HG02981 (cell line): ENCODE data around the gene ADPGK.

Experiments
- ATAC-seq: cut with Tn5 transposase; IDR thresholded peaks from one replicate; pipeline ENCODE4 v1.9.1; 2021; ENCODE audit warnings: mild to moderate bottlenecking, moderate library complexity; ENCODE audit not compliant: unreplicated experiment

ADPGK gene

DNA sequence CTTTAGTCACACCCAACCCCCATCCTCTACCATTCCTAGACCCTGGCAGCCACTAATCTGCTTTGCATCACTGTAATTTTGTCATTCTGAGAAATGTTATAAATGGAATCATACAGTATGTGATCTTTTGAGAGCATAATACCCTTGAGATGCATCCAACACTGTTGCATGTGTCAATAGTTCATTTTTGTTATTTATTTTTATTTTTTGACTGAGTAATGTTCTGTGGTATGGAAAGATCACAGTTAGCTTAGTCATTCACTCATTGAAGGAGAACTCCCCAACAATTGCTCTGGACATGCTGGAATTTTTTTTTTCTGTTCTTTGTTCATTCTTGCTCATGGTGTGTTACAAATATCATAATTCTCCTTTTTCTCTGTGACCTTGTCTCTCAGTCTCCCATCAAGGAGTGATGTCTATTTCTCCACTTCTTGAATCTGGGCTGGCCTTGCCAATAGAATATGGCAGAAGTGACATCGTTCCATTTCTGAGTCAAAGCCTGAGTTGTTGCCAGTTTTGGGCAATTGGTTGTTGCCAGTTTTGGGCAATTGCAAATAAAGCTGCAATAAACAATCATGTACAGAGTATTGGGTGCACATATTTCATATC lies 6.8 kb upstream of the ADPGK start:
- no peak for ATAC-seq

DNA sequence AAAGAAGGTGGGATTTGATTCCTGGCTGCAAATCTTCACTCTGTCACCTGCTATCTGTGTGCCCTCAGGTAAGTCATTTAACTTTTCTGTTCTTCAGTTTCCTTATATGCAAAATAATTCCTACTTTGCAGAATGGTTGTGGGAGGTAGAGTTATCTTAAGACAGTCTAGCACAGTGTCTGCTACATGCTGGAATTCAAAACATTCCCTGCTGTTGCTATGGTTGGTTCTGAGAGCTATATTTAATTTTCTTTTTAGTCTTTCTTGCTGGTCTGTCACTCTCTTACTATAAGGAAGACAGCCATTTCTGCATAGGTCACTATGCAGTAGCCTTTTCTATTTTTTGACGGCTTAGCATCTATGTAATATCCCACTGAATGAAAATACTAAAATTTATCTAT lies 4.0 kb upstream of the ADPGK start:
- ATAC-seq = no peak

DNA sequence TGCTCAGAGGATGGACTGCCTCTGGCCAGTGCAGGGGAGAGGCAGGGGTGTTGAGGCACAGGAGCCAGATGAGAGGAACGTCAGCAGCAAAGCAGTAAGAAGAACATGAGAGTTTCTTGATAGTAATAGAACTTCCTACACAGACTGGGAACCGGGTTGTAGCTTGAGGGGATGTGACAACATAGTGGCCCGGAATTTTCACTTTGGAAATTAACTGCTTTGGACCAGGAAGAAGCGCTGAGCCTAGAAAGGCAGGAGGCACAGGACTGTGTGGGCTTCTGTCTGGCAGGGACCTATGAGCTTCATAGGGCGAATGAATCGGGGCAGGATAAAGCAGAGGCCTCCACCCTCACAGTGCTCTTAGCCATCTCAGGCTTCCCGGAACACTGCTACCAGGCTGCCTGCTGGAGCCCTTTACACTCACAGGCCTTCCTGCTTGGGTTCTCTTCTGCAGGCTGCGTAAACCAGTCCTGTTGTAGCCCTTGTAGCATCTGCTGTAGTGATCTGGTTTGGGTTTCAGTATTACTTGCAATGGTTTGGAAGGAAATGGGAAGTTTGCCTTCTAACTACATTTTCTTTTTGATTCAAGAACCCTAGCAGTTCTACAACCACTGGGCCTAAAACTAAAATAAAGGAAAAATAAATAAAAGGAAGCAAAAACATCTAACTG lies 3.3 kb upstream of the ADPGK start:
- ATAC-seq = no peak

DNA sequence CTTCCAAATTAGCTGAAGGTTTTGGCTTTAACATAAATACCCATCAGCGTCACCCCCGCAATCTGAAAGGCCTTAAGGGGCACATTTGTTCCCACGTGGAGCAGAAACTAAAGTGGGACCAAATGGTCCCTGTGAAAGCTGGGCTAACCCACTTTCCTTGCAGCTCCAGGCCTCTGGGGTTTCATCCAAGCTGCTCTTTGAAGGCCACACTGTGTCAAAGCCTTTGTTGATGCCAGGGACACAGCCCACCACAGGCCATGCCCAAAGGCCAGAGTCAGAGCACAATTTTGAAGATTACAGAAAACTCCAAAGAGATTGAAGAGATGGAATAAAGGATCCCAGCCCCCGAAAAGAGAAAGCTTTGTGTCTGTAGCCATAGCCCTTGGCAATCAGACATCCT lies 2.7 kb upstream of the ADPGK start:
- no peak for ATAC-seq

DNA sequence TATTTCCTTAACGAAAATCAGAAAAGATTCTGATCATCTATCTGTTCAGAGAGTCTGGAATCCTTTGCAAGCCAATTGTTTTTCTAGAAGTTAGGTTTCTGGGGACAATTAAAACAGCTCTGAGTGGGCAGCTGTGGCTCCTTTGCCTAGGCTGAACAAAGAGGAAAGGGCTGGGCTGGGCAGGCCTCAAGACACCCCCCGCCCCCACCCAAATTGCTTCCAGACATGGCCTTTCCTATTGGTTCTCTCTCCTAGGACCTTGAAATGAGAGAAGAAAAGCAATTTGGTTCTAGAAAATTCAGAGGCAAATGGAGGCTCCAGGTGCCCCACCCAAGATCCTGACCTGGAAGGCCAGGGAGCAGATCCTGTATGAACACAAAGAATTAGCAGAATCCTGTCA lies 2.3 kb upstream of the ADPGK start:
- no peak for ATAC-seq

DNA sequence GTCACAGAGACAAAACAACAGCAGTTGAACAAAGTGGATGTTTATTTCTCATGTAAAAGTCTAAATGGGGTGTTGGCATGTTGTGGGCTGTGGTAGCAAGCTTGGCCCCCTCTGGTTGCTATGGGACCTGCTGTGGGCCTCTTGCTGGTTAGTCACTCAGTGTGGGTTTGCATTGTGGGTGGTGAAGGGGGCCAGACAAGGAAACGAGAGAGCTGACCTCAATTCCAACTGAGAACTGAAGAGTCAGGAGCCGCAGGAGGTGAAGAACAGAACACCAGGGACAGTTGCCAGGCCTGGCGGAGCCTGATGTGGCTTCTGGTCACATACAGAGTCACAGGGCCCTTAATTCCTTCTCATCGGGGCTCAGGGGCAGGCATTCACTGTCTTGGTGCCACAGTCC lies 1.9 kb upstream of the ADPGK start:
- no peak for ATAC-seq

DNA sequence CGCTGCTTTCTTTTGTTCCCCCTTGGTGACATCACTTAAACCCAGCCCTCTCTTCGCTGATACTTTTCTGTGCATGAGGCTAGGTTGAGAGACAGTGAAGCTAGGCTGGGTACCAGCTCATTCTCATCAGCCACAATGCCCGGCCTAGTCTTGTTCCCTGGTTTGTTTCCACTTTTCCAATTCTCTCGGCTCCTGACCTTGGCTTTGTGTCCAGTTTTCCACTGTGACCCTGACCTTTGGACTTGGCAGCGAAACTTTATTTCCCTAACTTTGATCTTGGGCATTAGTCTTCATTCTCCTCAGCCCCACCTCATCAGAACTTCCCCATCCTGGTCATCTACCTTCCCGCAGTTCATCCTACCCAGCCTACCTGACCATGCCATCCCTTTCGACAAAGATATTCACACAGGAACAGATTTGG lies 908 bp upstream of the ADPGK start:
- ATAC-seq = no peak

DNA sequence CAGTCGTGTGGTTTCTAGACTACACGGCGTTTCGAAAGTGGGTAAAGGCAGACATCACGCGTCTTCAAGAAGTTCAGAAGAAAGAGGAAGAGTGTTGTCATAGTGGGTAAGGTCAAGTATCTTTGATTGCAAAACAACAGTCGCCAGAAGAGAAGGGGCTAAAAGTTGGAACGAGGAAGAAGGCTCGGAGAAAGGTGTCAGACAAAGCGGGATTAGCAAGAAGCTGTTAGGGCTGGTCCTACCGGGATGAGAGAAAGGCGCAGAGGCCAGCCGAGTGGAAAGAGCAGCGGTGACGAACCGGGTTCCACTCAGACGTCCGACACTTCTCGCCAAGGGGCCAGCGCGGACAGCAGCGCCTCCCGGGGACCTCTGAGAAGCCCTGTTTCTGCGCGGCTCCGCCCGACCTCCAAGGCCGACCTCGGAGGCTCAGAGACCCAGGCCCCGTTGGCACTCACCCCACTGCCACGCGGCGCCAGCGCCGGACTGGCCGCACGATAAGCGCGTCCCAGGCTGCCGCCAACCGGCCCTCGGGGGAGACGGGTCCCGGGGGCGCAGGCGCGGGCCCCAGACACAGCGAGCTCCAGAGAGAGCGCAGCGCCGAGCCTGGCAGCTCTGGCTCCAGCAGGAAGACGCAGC lies 436 bp downstream of the ADPGK start:
- peak; percentile 28 for ATAC-seq

DNA sequence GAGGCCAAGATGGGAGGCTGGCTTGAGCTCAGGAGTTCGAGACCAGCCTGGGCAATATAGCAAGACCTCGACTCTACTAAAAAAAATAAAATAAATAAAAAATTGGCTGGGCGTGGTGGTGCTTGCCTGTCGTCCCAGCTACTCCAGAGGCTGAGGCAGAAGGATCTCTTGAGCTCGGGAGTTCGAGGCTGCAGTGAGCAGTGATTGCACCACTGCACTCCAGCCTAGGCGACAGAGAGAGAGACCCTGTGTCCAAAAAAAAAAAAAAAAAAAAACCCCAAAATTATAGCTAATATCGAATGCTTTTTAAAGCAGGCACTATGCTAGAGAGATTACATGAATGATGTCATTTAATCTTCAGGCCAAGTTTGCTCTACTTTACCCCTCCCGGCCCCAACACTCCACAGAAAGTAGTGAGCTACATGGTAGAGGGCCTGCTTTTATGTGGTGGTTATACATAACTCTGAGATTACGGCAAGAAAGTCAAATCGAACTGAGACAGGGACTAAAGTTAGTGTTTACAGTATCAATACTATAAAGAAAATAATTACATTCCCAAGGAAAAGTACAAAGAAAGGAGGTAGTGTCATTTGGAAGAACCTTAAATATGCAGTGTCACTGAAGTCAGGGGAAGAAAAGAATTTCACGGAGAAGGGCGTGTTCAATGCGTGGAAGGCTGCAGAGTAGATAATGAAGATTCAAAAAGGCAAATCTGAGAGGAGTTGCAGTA lies 1.1 kb downstream of the ADPGK start:
- no peak for ATAC-seq

DNA sequence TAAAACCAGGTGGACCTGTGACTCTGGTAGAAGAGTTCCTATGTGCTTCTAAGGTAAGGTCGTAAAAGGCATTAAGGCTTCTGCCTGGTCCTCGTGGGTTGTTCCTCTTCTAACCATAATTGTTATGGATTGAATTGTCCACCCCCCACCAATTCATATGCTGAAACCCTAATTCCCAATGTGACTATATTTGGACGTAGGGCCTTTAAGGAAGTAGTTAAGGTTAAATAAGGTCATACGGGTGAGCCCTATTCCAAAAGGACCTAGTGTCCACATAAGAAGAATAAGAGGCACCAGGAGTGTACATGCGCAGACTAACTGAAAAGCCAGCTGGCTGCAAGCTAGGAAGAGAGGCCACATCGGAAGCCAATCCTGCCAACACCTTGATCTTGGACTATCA lies 1.9 kb downstream of the ADPGK start:
- no peak for ATAC-seq

DNA sequence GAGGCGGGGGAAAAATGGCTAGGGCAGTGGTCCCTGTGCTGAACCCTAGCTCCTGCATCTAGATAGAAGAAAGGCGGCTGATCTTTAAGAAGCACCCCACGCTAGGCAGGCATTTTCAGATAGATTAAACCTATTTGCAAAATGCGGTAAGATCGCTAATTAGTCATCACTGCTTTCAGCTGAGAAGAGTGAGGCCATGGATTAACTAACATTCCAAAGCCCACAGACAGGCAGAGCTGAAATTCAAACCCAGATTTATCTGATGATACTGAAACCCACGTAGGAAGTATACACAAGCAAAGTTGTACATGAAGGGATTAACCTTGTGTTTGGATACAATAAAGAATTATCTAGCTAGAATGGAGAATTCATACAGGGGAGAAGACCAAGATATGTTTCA lies 4.8 kb downstream of the ADPGK start:
- ATAC-seq = no peak

DNA sequence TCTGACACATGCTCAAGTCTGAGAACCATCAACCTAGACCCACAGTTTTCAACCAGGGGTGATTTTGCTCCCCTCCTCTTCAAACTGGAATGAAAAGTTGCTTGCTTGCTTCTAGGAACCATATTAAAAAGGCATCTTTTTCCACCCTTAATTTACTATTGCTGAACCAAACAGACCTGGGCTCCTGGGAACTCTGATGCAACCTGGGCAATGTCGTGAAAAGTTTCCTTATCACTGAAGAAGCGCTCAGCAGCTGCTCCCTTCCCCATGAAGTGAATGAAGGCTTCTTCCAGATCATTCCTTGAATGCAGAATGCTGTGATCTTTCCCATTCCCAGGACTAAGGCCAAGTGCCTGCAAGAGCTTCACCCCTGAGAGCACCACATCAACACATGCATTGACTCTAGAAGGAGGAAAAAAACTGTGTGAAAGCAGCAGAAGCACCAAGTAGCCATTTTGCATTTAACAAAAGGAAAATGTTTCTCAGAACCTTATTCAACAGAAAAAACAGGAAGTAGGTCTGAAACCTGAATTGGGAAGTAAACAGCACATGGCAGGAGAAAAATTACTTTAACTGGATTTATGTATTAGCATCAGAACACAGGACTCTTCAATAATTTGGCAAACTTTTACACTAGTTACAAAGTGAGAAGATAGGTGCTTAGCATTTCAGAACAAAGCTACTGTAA lies 8.7 kb downstream of the ADPGK start:
- ATAC-seq = no peak

DNA sequence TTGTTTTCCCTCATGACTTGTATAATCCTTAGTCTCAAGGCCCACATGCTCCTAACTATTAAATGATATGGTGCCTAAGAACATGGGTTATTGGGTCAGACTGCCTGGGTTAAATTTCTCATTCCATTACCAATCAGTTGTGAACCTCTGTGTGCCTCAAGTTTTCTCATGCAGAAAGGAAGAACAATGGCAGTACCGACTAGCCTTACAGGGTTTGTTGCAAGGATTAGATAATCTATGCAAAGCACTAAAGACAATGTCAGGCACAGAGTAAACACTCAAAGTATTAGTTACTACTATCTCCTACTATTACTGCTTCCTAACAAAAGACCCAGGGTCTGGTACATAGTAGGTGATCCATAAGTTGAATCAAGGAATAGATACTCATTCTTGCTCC lies 12.2 kb downstream of the ADPGK start:
- no peak for ATAC-seq

DNA sequence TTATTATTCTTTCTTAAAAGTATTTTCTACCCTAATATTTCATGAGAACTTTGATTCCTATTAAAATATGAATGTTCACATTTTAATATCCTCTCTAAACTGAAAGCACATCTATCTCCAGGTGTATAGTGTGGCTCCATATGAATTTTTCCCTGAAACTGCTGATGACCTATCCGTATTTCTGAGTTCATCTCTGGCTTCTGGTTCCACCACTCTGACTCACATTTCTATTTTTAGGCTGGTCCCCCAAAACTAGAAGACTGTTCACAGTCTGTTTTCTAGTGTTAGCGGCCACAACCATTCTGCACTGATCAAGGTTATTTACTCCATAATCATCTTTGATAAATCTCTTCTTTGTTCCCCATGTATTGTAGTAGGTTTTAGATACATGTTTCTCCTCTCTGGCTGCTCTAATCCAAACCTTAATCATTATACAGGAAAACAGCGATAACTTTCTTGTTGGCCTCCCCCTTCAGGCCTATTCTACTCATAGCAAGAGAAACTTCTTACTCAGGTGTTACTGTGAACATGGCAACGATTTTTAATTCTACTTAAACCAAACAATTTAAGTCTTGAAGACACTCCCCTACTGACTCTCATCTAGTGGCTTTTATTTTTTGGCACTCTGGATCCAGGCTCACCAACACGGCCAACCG lies 12.8 kb downstream of the ADPGK start:
- no peak for ATAC-seq

DNA sequence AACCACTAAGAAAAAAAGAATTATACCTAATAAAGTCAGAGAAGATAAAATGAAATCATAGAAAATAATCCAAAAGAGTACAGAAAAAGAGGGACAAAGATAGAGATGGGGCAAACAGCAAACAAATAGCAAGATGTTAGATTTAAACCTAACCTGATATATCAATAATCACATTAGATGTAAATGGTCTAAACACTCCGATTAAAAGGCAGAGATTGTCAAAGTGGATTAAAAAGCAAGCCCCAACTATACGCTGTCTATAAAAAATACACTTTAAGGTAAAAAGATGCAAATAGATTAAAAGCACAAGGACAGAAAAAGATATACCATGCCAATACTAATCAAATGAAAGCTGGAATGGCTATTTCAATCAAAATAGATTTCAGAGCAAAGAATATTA lies 16.8 kb downstream of the ADPGK start:
- no peak for ATAC-seq

DNA sequence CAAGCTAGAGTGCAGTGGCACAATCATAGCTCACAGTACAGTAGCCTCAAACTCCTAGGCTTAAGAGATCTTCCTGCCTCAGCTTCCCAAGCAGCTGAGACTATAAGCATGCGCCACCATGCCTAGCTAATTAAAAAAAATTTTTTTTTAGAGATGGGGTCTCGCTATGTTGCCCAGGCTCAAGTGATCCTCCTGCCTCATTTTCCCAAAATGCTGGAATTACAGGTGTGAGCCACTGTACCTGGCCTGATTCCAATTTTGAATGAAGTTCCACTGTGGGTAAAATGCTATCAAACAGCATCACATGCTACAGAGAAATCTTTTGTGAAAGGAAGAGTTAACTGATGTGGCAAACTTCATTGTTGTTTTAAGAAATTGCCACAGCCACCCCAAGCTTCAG lies 17.5 kb downstream of the ADPGK start:
- ATAC-seq = no peak

DNA sequence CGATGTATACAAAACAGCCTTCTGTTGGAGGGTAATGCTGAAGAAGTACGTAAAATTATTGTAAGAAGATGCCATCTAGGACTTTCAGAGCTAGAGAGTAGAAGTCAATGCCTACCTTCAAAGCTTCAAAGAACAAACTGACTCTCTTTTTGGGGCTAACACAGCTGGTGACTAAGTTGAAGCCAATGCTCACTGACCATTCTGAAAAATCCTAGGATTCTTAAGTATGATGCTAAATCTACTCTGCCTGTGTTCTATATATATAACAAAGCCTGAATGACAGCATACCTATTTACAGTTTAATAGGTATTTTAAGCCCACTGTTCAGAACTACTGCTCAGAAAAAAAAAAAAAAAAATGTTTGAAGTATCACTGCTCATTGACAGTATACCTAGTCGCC lies 18.9 kb downstream of the ADPGK start:
- ATAC-seq = no peak

DNA sequence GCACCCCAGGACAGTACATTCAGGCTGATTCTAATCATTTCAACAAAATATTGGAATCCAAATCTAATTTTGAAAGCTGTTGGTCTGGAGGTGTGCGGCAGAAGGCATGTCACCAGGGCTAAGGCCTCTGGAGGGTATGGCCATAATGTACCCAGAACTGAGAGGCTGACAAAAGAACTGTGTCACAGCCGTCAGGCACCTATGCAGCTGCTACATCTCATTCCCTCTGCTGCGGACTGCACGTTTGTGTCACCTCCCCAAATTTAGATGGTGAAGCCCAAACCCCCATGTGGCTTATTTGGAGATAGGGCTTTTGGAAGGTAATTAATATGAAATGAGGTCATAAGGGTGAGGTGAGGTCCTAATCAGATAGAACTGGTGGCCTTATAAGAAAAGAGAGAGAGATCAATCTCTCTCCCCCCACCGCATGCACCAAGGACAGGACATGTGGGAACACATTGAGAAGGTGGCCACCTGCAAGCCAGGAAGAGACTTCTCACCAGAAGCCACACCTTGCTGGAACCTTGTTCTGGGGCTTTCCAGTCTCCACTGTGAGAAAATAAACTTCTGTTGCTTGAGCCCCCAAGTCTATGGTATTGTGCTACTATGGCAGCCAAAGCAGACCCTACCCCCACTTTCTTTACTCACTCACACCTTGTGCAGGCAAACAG lies 22.8 kb downstream of the ADPGK start:
- ATAC-seq = no peak

DNA sequence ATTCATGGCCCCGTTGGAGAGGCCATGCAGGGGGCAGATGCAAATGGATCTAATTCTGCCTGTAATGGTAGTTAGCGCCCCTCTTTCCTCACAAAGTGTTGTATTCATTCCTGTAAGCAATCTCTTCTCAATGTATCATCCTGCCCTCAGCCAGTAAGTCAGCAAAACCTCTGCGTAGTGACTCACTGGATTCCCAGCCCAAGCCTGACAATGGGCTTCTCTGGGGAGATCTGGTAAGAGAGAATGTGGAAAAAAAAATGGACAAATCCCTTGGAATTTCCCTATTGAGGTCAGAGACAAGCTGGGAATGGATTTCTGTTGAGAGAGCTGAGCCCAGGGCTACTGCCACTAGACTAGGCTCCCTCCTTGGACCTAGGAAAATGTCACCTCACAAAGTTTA lies 25.4 kb downstream of the ADPGK start:
- ATAC-seq = no peak

DNA sequence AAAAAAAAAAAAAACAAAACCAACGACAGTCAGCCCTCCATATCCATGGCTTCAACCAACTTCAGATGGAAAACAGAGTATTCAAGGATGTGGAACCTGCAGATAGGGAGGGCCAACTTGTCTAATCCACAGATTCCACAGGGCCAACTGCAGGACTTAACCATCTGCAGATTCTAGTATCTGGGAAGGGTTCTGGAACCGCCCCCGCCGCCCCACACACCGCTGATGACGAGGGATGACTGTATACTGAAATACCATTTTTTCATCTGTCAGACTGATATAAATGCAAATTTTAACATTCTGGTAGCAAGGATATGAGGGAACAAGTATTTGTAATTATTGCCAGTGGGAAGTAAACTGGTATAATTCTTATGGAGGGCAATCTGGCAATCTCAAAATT lies 29.5 kb downstream of the ADPGK start:
- no peak for ATAC-seq
